Upper lobe of right lung (tissue), 1 donor: ENCODE data around the gene NPFFR2. TPM values are rescaled to one million over a fixed set of nuclear protein-coding genes. Genes with fewer than 3 reads are reported as not detected.
A peak's percentile ranks its signal among the peaks of the same experiment; 100 is the strongest.

ENCODE experiments used
- ATAC-seq: fragments of 200-7000 bp; cut with Tn5 transposase; one replicate; pipeline ENCODE4 v1.9.1; 2020; ENCODE audit warnings: mild to moderate bottlenecking, moderate library complexity
- DNase-seq: peaks from one replicate; pipeline ENCODE4 v3.0.0-alpha.2; 2020
- H3K27ac ChIP-seq: fragments of 200-600 bp; one replicate; pipeline ENCODE4 v1.8.0; 2022
- H3K27me3 ChIP-seq: fragments of 200-600 bp; one replicate; pipeline ENCODE4 v1.8.0; 2022; ENCODE audit warnings: mild to moderate bottlenecking
- H3K36me3 ChIP-seq: fragments of 200-600 bp; one replicate; pipeline ENCODE4 v1.8.0; 2022
- H3K4me1 ChIP-seq: fragments of 200-600 bp; one replicate; pipeline ENCODE4 v1.8.0; 2022
- H3K4me3 ChIP-seq: fragments of 200-600 bp; one replicate; pipeline ENCODE4 v1.8.0; 2022; ENCODE audit warnings: mild to moderate bottlenecking
- H3K9me3 ChIP-seq: fragments of 200-600 bp; one replicate; pipeline ENCODE4 v1.8.0; 2022
- CTCF ChIP-seq: fragments of 200-600 bp; IDR thresholded peaks from one replicate; pipeline ENCODE4 v1.8.0; 2022; ENCODE audit warnings: antibody characterized with exemption
- intact Hi-C: fragments of 100-400 bp; cut with DNase I; formaldehyde crosslinking; loops from one replicate; pipeline ENCODE4 v1.11.0; 2022
- long read RNA-seq: library from polyadenylated mRNA; unstranded; transcript quantifications from one replicate; pipeline ENCODE4 v2.0.0, GENCODE V29; 2021
- total RNA-seq: library from RNA; stranded (reverse); fragmentation: NEBNext Ultra II Directional; extraction: Animal tissue kit (Norgen Biotek cat#: 25700); gene quantifications from one replicate; pipeline ENCODE4 v1.2.1, GENCODE V29; 2021
- donor health status: DM: no; HTN: yes; CAD: no; lungs with severe emphysema.

NPFFR2 gene
- total RNA-seq: not detected
- long read RNA-seq: 0 reads

GRCh38 chr4:72031868-72032608, at the start of gene NPFFR2:
TSS of gene NPFFR2 (plus strand) at chr4:72032000. CDS start at chr4:72128592, 96,592 bp downstream.
- intact Hi-C loops: no loop called here
- no peaks in the 10 kb centered on the region for H3K4me1 ChIP-seq
- H3K27me3 ChIP-seq: peaks cover 10% of the 10 kb centered on the region
- no peaks in the 10 kb centered on the region for H3K9me3 ChIP-seq
- ATAC-seq (peak; percentile 90), DNase-seq (peak; percentile 77)
- peak within 1 kb of the TSS; percentile 12 for H3K4me3 ChIP-seq
- H3K36me3 ChIP-seq: no peaks in the 10 kb centered on the region
- H3K27ac ChIP-seq: no peak within 1 kb of the TSS
- no peak for TF ChIP-seq CTCF

DNA sequence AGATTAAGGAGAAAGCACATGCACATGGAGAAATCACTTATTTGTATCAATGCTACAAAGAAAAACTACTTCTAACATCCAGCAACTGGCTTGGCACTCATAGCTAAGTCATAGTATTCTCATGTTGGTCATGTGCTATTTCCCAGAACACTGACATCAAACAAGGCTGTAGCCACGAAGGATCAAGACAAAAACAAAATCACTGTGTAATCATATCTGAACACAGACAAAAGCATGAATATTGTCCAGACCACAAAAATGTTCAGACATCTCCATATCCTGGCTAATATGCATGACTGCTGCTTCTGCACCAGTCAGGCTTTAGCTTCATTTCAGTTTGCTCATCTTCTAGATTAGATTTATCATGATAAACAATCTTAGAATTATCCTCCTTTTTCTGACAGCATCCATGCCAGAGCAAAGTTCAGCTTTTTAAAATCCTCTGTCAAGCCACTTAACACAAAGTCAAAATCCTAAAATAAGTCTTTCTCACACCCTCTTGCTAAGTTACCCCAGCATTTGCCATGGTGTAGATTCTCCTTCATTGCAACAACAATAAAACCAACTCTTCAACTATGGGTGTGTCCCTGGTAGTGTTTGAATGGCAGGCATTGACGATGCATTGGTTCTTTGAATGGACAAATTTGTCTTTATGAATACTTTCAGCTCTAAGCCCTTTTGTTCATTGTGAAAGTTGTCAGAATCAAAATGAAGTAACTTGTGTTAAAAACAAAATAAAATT, 39.1 kb upstream of the NPFFR2 start:
- Histone ChIP-seq H3K4me1 (no peaks in the 10 kb centered on the region), H3K27ac (no peak overlapping the region), H3K9me3 (peaks cover 4% of the 10 kb centered on the region), H3K4me3 (no peak overlapping the region), H3K27me3 (no peaks in the 10 kb centered on the region), H3K36me3 (no peaks in the 10 kb centered on the region)
- TF ChIP-seq CTCF: no peak
- ATAC-seq: no peak
- no peak for DNase-seq
- intact Hi-C loops: no loop called here

- Histone ChIP-seq H3K36me3 (no peaks in the 10 kb centered on the region), H3K27me3 (no peaks in the 10 kb centered on the region), H3K9me3 (peaks cover 4% of the 10 kb centered on the region), H3K27ac (no peak overlapping the region), H3K4me3 (no peak overlapping the region), H3K4me1 (no peaks in the 10 kb centered on the region)
- intact Hi-C loops: no loop called here
- DNase-seq (no peak), ATAC-seq (no peak)
- no peak for TF ChIP-seq CTCF
Observed at GRCh38 chr4:71994559-71994958, 37.2 kb upstream of the NPFFR2 start.

- Histone ChIP-seq H3K27ac (no peak overlapping the region), H3K9me3 (peaks cover 4% of the 10 kb centered on the region), H3K4me3 (no peak overlapping the region), H3K4me1 (no peaks in the 10 kb centered on the region), H3K36me3 (no peaks in the 10 kb centered on the region), H3K27me3 (no peaks in the 10 kb centered on the region)
- intact Hi-C loops: no loop called here
- no peak for TF ChIP-seq CTCF
- DNase-seq (no peak), ATAC-seq (no peak)
Observed at GRCh38 chr4:71995297-71995696, 36.5 kb upstream of the NPFFR2 start.

GRCh38 chr4:72006586-72006985, 25.2 kb upstream of the NPFFR2 start:
- Histone ChIP-seq H3K27me3 (no peaks in the 10 kb centered on the region), H3K36me3 (no peaks in the 10 kb centered on the region), H3K4me1 (no peaks in the 10 kb centered on the region), H3K9me3 (no peaks in the 10 kb centered on the region), H3K4me3 (no peak overlapping the region), H3K27ac (no peak overlapping the region)
- ATAC-seq: no peak
- DNase-seq: no peak
- TF ChIP-seq CTCF: no peak
- intact Hi-C loops: no loop called here
